Loucy (cell line): ENCODE measurements around the gene NUP214.

ENCODE experiments used
- H2AFZ ChIP-seq: fragments of 200-600 bp; sonication (generic); 2 replicates; pipeline ENCODE4 v1.6.0; 2016; ENCODE audit warnings: antibody characterized with exemption, mild to moderate bottlenecking, low read length, moderate library complexity
- H3F3A ChIP-seq: fragments of 200-600 bp; 2 replicates; pipeline ENCODE4 v1.6.0; 2016; ENCODE audit warnings: antibody characterized with exemption, low read depth, mild to moderate bottlenecking
- H3K27me3 ChIP-seq: fragments of 200-600 bp; sonication (generic); 2 replicates; pipeline ENCODE4 v1.6.1; 2014; ENCODE audit warnings: low read length, mild to moderate bottlenecking; ENCODE audit not compliant: insufficient read depth, poor library complexity, severe bottlenecking
- H3K36me3 ChIP-seq: fragments of 200-600 bp; sonication (generic); 2 replicates; pipeline ENCODE4 v1.6.1; 2016; ENCODE audit warnings: low read length; ENCODE audit not compliant: insufficient read depth
- H3K4me1 ChIP-seq: fragments of 200-600 bp; sonication (generic); 2 replicates; pipeline ENCODE4 v1.5.1; 2014; ENCODE audit warnings: low read length, mild to moderate bottlenecking; ENCODE audit not compliant: insufficient read depth, poor library complexity, severe bottlenecking
- H3K4me2 ChIP-seq: fragments of 200-600 bp; sonication (generic); 2 replicates; pipeline ENCODE4 v1.6.0; 2014; ENCODE audit warnings: antibody characterized with exemption, low read length, low read depth, mild to moderate bottlenecking; ENCODE audit not compliant: poor library complexity, severe bottlenecking
- H3K4me3 ChIP-seq: fragments of 200-600 bp; sonication (generic); 2 replicates; pipeline ENCODE4 v1.5.1; 2014; ENCODE audit warnings: low read length, mild to moderate bottlenecking, mixed read lengths; ENCODE audit not compliant: poor library complexity, severe bottlenecking
- H3K79me2 ChIP-seq: fragments of 200-600 bp; sonication (generic); 2 replicates; pipeline ENCODE4 v1.6.1; 2014; ENCODE audit warnings: low read length; ENCODE audit not compliant: insufficient read depth
- H3K9ac ChIP-seq: fragments of 200-600 bp; sonication (generic); 2 replicates; pipeline ENCODE4 v1.6.0; 2014; ENCODE audit warnings: mild to moderate bottlenecking, low read depth, low read length, moderate library complexity; ENCODE audit not compliant: poor library complexity, severe bottlenecking
- H3K9me2 ChIP-seq: fragments of 200-600 bp; sonication (generic); replicated peaks from 2 replicates; pipeline ENCODE4 v1.6.1; 2016; ENCODE audit warnings: low read depth, low read length, mixed read lengths
- H3K9me3 ChIP-seq: fragments of 200-600 bp; sonication (generic); 2 replicates; pipeline ENCODE4 v1.6.1; 2014; ENCODE audit warnings: mild to moderate bottlenecking, antibody characterized with exemption, low read length, low read depth; ENCODE audit not compliant: insufficient read depth
- H4K20me1 ChIP-seq: fragments of 200-600 bp; sonication (generic); 2 replicates; pipeline ENCODE4 v1.6.0; 2014; ENCODE audit warnings: antibody characterized with exemption, low read length, mild to moderate bottlenecking; ENCODE audit not compliant: insufficient read depth, poor library complexity, severe bottlenecking
- CTCF ChIP-seq: fragments of 200-600 bp; sonication (generic); conservative IDR thresholded peaks from 2 replicates; pipeline ENCODE4 v1.5.1; 2014; ENCODE audit warnings: mild to moderate bottlenecking, antibody characterized with exemption, low read length
- EZH2phosphoT487 ChIP-seq: fragments of 200-600 bp; IDR thresholded peaks from 2 replicates; pipeline ENCODE4 v1.6.1; 2018; ENCODE audit warnings: antibody characterized with exemption, mild to moderate bottlenecking, moderate library complexity, borderline replicate concordance

The NUP214 gene

GRCh38 chr9:131092030-131092429, 33.4 kb upstream of the NUP214 start:
- no peaks in the 10 kb centered on the region for H3K36me3 ChIP-seq
- no peak overlapping the region for H3K4me3 ChIP-seq
- H3K9me2 ChIP-seq: no peaks in the 10 kb centered on the region
- no peaks in the 10 kb centered on the region for H4K20me1 ChIP-seq
- no peak overlapping the region for H3K4me2 ChIP-seq
- H3K9me3 ChIP-seq: no peaks in the 10 kb centered on the region
- H3K27me3 ChIP-seq: no peaks in the 10 kb centered on the region
- TF ChIP-seq CTCF: no peak
- TF ChIP-seq EZH2phosphoT487: no peak
- H2AFZ ChIP-seq: no peak overlapping the region
- no peak overlapping the region for H3K9ac ChIP-seq
- H3K79me2 ChIP-seq: no peaks in the 10 kb centered on the region
- H3K4me1 ChIP-seq: no peaks in the 10 kb centered on the region
- H3F3A ChIP-seq: no peaks in the 10 kb centered on the region

GRCh38 chr9:131092548-131093440, 32.6 kb upstream of the NUP214 start:
- H3F3A ChIP-seq: no peaks in the 10 kb centered on the region
- no peak overlapping the region for H3K4me2 ChIP-seq
- no peaks in the 10 kb centered on the region for H3K9me3 ChIP-seq
- H3K9ac ChIP-seq: no peak overlapping the region
- H3K9me2 ChIP-seq: no peaks in the 10 kb centered on the region
- H3K4me1 ChIP-seq: no peaks in the 10 kb centered on the region
- H3K36me3 ChIP-seq: no peaks in the 10 kb centered on the region
- no peaks in the 10 kb centered on the region for H4K20me1 ChIP-seq
- no peaks in the 10 kb centered on the region for H3K79me2 ChIP-seq
- H3K4me3 ChIP-seq: no peak overlapping the region
- no peak overlapping the region for H2AFZ ChIP-seq
- H3K27me3 ChIP-seq: no peaks in the 10 kb centered on the region
- TF ChIP-seq EZH2phosphoT487: no peak
- no peak for TF ChIP-seq CTCF

GRCh38 chr9:131094015-131094414, 31.4 kb upstream of the NUP214 start:
- no peaks in the 10 kb centered on the region for H3K9me2 ChIP-seq

More at GRCh38 chr9:131094015-131094414, 31.4 kb upstream of the NUP214 start:
- H3K79me2 ChIP-seq: no peaks in the 10 kb centered on the region
- H4K20me1 ChIP-seq: no peaks in the 10 kb centered on the region
- no peak overlapping the region for H3K4me3 ChIP-seq
- H3K36me3 ChIP-seq: no peaks in the 10 kb centered on the region
- H3K4me1 ChIP-seq: no peaks in the 10 kb centered on the region
- H3F3A ChIP-seq: no peaks in the 10 kb centered on the region
- no peak overlapping the region for H3K4me2 ChIP-seq
- TF ChIP-seq CTCF: no peak
- TF ChIP-seq EZH2phosphoT487: no peak
- H2AFZ ChIP-seq: no peak overlapping the region
- no peaks in the 10 kb centered on the region for H3K9me3 ChIP-seq
- H3K9ac ChIP-seq: no peak overlapping the region
- H3K27me3 ChIP-seq: no peaks in the 10 kb centered on the region
